ENCODE data around the gene SLC2A11. TPM values are rescaled to one million over a fixed set of nuclear protein-coding genes. Genes with fewer than 3 reads are reported as not detected.

Gene SLC2A11
- total and polyA plus RNA-seq, 9 of the 15 experiments (the other 6 are each of a cell fraction or from before 2014, with no cell fraction given) = 0.44 to 2.7 (median 2.1) TPM

DNA sequence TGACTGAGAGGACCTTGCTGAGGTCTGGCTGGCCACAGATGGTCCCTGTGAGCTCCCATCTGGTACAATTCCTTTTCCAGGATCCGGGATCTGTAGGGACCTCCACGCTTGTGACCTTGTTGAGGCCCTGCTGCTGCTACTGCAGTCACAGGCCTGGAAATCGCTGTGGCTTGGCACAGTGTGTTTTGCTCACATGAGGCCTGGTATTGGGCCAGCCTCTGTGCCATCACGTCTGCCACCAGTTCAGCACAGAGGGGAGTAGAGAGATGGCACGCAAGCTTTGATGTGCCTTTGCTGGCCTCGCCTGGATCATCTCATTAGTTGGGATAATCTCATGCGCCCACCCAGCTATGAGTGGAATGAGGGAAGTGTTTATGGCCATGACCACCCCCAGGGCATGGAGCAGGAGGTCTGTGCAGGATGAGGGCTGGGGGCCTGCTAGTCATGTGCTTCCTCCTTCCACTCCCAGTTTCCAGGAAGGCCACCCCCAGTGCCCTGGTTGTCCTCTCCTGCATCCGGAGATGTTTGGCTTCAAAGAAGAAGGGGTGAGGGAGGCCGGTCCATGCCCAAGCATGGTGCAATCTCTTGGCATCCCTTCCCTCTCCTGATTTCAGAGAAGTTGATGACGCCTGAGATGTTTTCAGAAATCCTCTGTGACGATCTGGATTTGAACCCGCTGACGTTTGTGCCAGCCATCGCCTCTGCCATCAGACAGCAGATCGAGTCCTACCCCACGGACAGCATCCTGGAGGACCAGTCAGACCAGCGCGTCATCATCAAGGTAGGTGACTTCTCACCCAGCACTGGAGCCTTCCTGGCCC, 41.3 kb upstream of the SLC2A11 start:
- in situ Hi-C loops (cut with MboI) = no loop called here
- ChIA-PET CTCF (ENCODE audit: low intra/inter-chr PET ratio) (no interaction called here), POLR2A (no interaction called here)
- Histone ChIP-seq H3K79me2 (ENCODE audit: control insufficient read depth, insufficient read depth, low read length) (no peaks in the 10 kb centered on the region), H3K36me3 (ENCODE audit: control insufficient read depth, insufficient read depth, low read length) (peaks cover 40% of the 10 kb centered on the region; the same call in 2 of the 3 replicates), H3K4me1 (replicated peaks in 1 of 2; ENCODE audit: control insufficient read depth in 2 of 2, insufficient read depth in 2 of 2, low read length in 2 of 2) (no peaks in the 10 kb centered on the region; a peak in 1 of 5 replicates), H3K4me2 (ENCODE audit: insufficient read depth, low read length) (no peak overlapping the region), H3K4me3 (no peak overlapping the region), H4K20me1 (replicated peaks; ENCODE audit: control insufficient read depth, insufficient read depth, low read length) (no peaks in the 10 kb centered on the region), H3K9me1 (ENCODE audit: control insufficient read depth, insufficient read depth, low read length) (no peaks in the 10 kb centered on the region), H2AFZ (ENCODE audit: low read depth, low read length) (no peak overlapping the region), H3K9ac (ENCODE audit: insufficient read depth in 1 of 2, low read depth in 2 of 2, low read length in 2 of 2) (peak overlapping the region in 1 of 2 experiments; percentile 45; a peak in 2 of 4 replicates), H3K9me3 (replicated peaks; ENCODE audit: control insufficient read depth, insufficient read depth, low read depth, low read length) (no peaks in the 10 kb centered on the region), H3K27ac (ENCODE audit: extremely low read depth, low read depth, low read length) (no peak overlapping the region), H3K27me3 (ENCODE audit: control insufficient read depth in 2 of 2, insufficient read depth in 2 of 2, low read length in 2 of 2) (no peaks in the 10 kb centered on the region)
- ATAC-seq (no peak), FAIRE-seq (no peak), DNase-seq (ENCODE audit: extremely low read depth in 1 of 4, low spot score in 3 of 4) (no peak)
- TF ChIP-seq SMARCC2 (IDR thresholded peaks at IDR 0.05; ENCODE audit: low read depth) = no peak
- no peak for TF ChIP-seq RFX7 (CRISPR knock-in tag; IDR thresholded peaks at IDR 0.05)
- TF ChIP-seq BRD9 (IDR thresholded peaks at IDR 0.05; ENCODE audit: low read depth, partially characterized antibody) = no peak
- no peak for TF ChIP-seq MEF2D (tag; conservative IDR thresholded peaks at IDR 0.05; ENCODE audit: low read depth)
- no peak for TF ChIP-seq ATF1 (CRISPR knock-in tag; IDR thresholded peaks at IDR 0.05)
- no peak for TF ChIP-seq ATF1 (tag; IDR thresholded peaks at IDR 0.05)
- no peak for TF ChIP-seq MEIS2 (IDR thresholded peaks at IDR 0.05; ENCODE audit: partially characterized antibody)
- TF ChIP-seq RUNX1 (IDR thresholded peaks at IDR 0.05; ENCODE audit: low read depth) = no peak
- TF ChIP-seq ZNF140 (CRISPR knock-in tag; IDR thresholded peaks at IDR 0.05) = no peak
- no peak for TF ChIP-seq ZNF311 (CRISPR knock-in tag; IDR thresholded peaks at IDR 0.05)
- TF ChIP-seq ZFX (CRISPR knock-in tag; IDR thresholded peaks at IDR 0.05) = no peak
- no peak for TF ChIP-seq ZNF512 (tag; IDR thresholded peaks at IDR 0.05)
- TF ChIP-seq SNRNP70 (optimal IDR thresholded peaks at IDR 0.05; ENCODE audit: low read depth, low read length) = no peak
- no peak for TF ChIP-seq ZNF695 (CRISPR knock-in tag; IDR thresholded peaks at IDR 0.05)
- TF ChIP-seq TAF7 (tag; IDR thresholded peaks at IDR 0.05) = no peak
- no peak for TF ChIP-seq ATF4 (CRISPR knock-in tag; IDR thresholded peaks at IDR 0.05)
- intact Hi-C loops (cut with micrococcal nuclease) = no loop called here
- no TSS peak for BruUV-seq (replicated peaks)
- 82% methylated on average over 8 of the region's 18 CpGs for WGBS (ENCODE audit: insufficient coverage, low coverage, missing lambda C conversion rate)
